ENCODE data around the gene MLPH. TPM values are rescaled to one million over a fixed set of nuclear protein-coding genes. Genes with fewer than 3 reads are reported as not detected.
A peak's percentile ranks its signal among the peaks of the same experiment; 100 is the strongest.

Gene MLPH
- total RNA-seq, 6 experiments from 2014 or later, result 20.8 to 52.8 (median 35.1) TPM

GRCh38 chr2:237555560-237555959 lies 68.5 kb downstream of the MLPH start:
- intact Hi-C loops (cut with DNase I), result no loop called here
- Histone ChIP-seq H3K4me1 (peaks cover 0 to 13% (median 5%) of the 10 kb centered on the region in 4 donors), H3K9me3 (peaks cover 0 to 10% (median 0%) of the 10 kb centered on the region in 4 donors), H3K4me3 (no peak overlapping the region), H3K36me3 (peaks cover 0 to 13% (median 1%) of the 10 kb centered on the region in 4 donors), H3K27me3 (no peaks in the 10 kb centered on the region), H3K27ac (no peak overlapping the region)
- 88% methylated on average over 1 of the region's 1 CpG for WGBS (ENCODE audit: insufficient coverage, low coverage, low lambda C conversion rate, missing lambda C conversion rate)
- DNase-seq (no peak), ATAC-seq (no peak)
- TF ChIP-seq POLR2A (IDR thresholded peaks at IDR 0.05) (no peak), CTCF (IDR thresholded peaks at IDR 0.05) (no peak)

DNA sequence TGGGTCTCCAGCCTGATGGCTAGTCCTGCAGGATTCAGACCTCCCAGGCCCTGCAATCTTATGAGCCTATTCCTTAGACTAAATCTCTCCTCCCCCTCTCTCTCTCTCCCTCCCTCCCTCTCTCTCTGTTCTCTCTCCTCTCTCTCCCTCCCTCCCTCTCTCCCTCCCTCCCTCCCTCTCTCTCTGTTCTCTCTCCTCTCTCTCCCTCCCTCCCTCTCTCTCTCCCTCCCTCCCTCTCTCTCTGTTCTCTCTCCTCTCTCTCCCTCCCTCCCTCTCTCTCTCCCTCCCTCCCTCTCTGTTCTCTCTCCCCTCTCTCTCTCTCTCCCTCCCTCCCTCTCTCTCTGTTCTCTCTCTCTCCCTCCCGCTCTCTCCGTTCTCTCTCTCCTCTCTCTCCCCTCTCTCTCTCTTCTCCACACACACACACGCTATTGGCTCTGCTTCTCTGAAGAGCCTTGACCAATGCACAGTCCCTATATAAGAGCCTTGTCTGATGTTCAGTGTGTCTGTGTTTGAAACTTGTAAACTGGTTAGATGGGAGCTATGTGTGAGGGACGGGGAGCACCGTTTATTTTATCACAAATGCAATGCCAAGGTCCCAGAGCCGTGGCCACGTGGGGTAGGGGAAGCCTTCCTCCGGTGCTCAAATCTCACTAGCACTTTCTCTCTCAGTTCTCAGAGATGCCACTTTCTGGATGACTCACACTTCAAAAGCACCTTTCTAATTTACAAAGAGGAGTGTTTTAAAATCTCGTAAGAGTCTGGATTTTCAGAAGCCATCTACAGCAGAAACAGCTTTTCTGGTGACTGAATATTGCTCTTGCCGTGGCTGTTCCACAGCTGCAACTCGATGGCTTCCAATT lies 70.0 kb downstream of the MLPH start:
- no peaks in the 10 kb centered on the region for H3K27me3 ChIP-seq
- no peaks in the 10 kb centered on the region for H3K4me1 ChIP-seq
- WGBS (ENCODE audit: insufficient coverage, low coverage, low lambda C conversion rate, missing lambda C conversion rate), result 59% methylated on average over 8 of the region's 11 CpGs
- DNase-seq (no peak), ATAC-seq (peak in 1 of 4 donors; percentile 16)
- intact Hi-C loops (cut with DNase I), result no loop called here
- H3K36me3 ChIP-seq, result peaks cover 0 to 13% (median 1%) of the 10 kb centered on the region in 4 donors
- peaks cover 0 to 10% (median 0%) of the 10 kb centered on the region in 4 donors for H3K9me3 ChIP-seq
- no peak overlapping the region for H3K4me3 ChIP-seq
- peak overlapping the region in 1 of 3 donors; percentile 22 for H3K27ac ChIP-seq
- TF ChIP-seq POLR2A (IDR thresholded peaks at IDR 0.05) (no peak), CTCF (IDR thresholded peaks at IDR 0.05) (no peak)

DNA sequence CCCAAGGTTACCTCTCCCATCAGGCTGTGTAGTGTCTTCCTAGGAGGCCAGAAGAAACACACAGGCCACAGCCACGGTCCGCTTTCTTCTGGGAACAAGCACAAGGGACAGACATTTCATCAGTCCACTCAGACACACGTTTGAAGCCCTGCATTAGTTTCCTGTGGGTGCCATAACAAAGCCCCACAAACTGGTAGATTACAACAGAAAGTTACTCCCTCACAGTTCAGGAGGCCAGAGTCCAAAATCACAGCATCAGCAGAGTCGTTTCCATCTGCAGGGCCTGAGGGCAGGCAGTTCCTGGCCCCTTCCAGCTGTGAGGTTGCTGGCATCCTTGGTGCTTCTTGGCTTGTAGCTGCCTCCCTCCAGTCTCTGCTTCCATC lies 70.6 kb downstream of the MLPH start:
- Histone ChIP-seq H3K27ac (peak overlapping the region in 1 of 3 donors; percentile 22), H3K4me3 (no peak overlapping the region), H3K36me3 (peaks cover 0 to 13% (median 1%) of the 10 kb centered on the region in 4 donors), H3K27me3 (no peaks in the 10 kb centered on the region), H3K4me1 (no peaks in the 10 kb centered on the region), H3K9me3 (peaks cover 0 to 10% (median 0%) of the 10 kb centered on the region in 4 donors)
- DNase-seq, result no peak
- TF ChIP-seq CTCF (IDR thresholded peaks at IDR 0.05), result no peak
- no peak for TF ChIP-seq POLR2A (IDR thresholded peaks at IDR 0.05)
- intact Hi-C loops (cut with DNase I), result no loop called here
- ATAC-seq, result peak in 2 of 4 donors; percentile 46 to 58
- WGBS (ENCODE audit: insufficient coverage, low coverage, low lambda C conversion rate, missing lambda C conversion rate), result 20% methylated on average over 1 of the region's 4 CpGs

DNA sequence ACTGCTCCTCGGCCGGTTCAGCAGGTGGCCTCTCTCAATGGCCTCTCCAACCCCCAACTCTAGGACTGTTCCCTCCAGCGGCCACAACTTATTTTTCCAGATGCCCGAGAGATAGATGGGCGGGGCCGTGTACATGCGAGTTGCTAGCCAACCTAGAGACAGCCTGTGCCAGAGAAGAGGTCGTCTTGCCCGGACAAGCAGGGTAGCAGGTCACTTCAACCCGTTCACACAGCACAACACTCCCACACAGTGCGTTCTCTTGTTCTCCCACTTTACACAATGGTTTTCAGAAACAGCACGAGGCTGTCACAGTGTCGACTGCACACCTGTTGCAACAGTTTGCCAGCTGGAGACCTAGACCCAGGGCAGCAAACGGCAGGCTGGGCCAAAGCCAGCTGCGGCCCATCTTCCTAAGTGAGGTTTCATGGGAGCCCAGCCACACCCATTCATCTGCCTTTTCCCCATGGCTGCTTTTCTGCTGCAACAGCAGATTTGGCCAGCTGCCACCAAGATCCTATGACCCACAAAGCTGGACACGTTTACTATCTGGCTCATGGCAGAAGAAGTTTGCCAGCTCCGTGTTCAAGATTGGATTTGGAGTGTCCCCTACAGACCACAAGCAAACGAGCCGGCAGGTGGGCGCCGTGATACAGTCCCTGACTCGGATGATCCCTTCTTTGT lies 72.0 kb downstream of the MLPH start:
- peak in 1 of 3 donors; percentile 48 for DNase-seq
- Histone ChIP-seq H3K27ac (no peak overlapping the region), H3K4me3 (no peak overlapping the region), H3K27me3 (no peaks in the 10 kb centered on the region), H3K4me1 (no peaks in the 10 kb centered on the region), H3K9me3 (peaks cover 0 to 10% (median 0%) of the 10 kb centered on the region in 4 donors), H3K36me3 (peaks cover 0 to 4% (median 0%) of the 10 kb centered on the region in 4 donors)
- TF ChIP-seq POLR2A (IDR thresholded peaks at IDR 0.05), result no peak
- no peak for TF ChIP-seq CTCF (IDR thresholded peaks at IDR 0.05)
- WGBS (ENCODE audit: insufficient coverage, low coverage, low lambda C conversion rate, missing lambda C conversion rate), result 36% methylated on average over 8 of the region's 22 CpGs
- ATAC-seq, result peak; percentile 13 to 82 (median 50)
- intact Hi-C loops (cut with DNase I), result no loop called here
